GM18858 (cell line): ENCODE measurements around the gene CLCN6.

Source experiments
- ATAC-seq: cut with Tn5 transposase; IDR thresholded peaks from one replicate; pipeline ENCODE4 v1.9.1; 2021; ENCODE audit not compliant: unreplicated experiment

CLCN6 gene

GRCh38 chr1:11847667-11848372, 41.8 kb downstream of the CLCN6 start, which contains the start of gene NPPA:
Gene NPPA (minus strand): TSS chr1:11847783. CDS start chr1:11847684, 99 bp downstream.
- no peak for ATAC-seq

GRCh38 chr1:11848373-11848700, 42.3 kb downstream of the CLCN6 start:
- no peak for ATAC-seq

- ATAC-seq: no peak
These were observed 44.2 kb downstream of the CLCN6 start for GRCh38 chr1:11850156-11850555.

- ATAC-seq: no peak
These were observed 45.2 kb downstream of the CLCN6 start for GRCh38 chr1:11851180-11851579.

GRCh38 chr1:11854519-11854918, 48.5 kb downstream of the CLCN6 start:
- ATAC-seq: no peak

GRCh38 chr1:11855430-11855829, 49.4 kb downstream of the CLCN6 start:
- ATAC-seq: no peak

- ATAC-seq: no peak
These were observed 50.7 kb downstream of the CLCN6 start for GRCh38 chr1:11856698-11857097.

- no peak for ATAC-seq
These were observed 51.3 kb downstream of the CLCN6 start for GRCh38 chr1:11857164-11857851.

- no peak for ATAC-seq
These were observed 52.2 kb downstream of the CLCN6 start for GRCh38 chr1:11858158-11858557.

- no peak for ATAC-seq
These were observed 52.6 kb downstream of the CLCN6 start, which contains the start of gene NPPB for GRCh38 chr1:11858613-11858967. Gene NPPB (minus strand): TSS chr1:11858945. CDS start chr1:11858833, 112 bp downstream.

GRCh38 chr1:11858968-11859871, 53.2 kb downstream of the CLCN6 start:
- no peak for ATAC-seq

GRCh38 chr1:11860083-11860482, 54.1 kb downstream of the CLCN6 start:
- no peak for ATAC-seq

- no peak for ATAC-seq
These were observed 54.6 kb downstream of the CLCN6 start for GRCh38 chr1:11860587-11860986.

- ATAC-seq: no peak
These were observed 56.9 kb downstream of the CLCN6 start for GRCh38 chr1:11862890-11863289.

GRCh38 chr1:11868331-11868980, 62.5 kb downstream of the CLCN6 start:
- no peak for ATAC-seq

- no peak for ATAC-seq
These were observed 63.1 kb downstream of the CLCN6 start for GRCh38 chr1:11869104-11869503.

- no peak for ATAC-seq
These were observed 63.7 kb downstream of the CLCN6 start for GRCh38 chr1:11869650-11870207.

- no peak for ATAC-seq
These were observed 66.6 kb downstream of the CLCN6 start for GRCh38 chr1:11872545-11872944.

GRCh38 chr1:11873395-11874257, 67.6 kb downstream of the CLCN6 start:
- no peak for ATAC-seq

GRCh38 chr1:11874258-11874562, 68.2 kb downstream of the CLCN6 start:
- no peak for ATAC-seq
